Transverse colon (tissue), 4 donors: ENCODE results near the gene IKZF3. TPM values are rescaled to one million over a fixed set of nuclear protein-coding genes. Genes with fewer than 3 reads are reported as not detected.
A peak's percentile ranks its signal among the peaks of the same experiment; 100 is the strongest.

Source experiments
- DNase-seq: peaks from one replicate; pipeline ENCODE4 v3.0.0-alpha.2; 2019
- H3K27ac ChIP-seq, 4 donors: fragments of 200-600 bp; sonication (generic); 2 replicates each; pipeline ENCODE4 v1.5.1; 2016 to 2018; ENCODE audit warnings: inconsistent platforms in 4 of 4
- H3K27me3 ChIP-seq: fragments of 200-600 bp; sonication (generic); 2 replicates; pipeline ENCODE4 v1.5.1; 2017; ENCODE audit warnings: inconsistent platforms
- H3K36me3 ChIP-seq, 4 donors: fragments of 200-600 bp; sonication (generic); 2 replicates each; pipeline ENCODE4 v1.5.1; 2017 to 2019; ENCODE audit warnings: inconsistent platforms in 4 of 4
- H3K4me1 ChIP-seq, 4 donors: fragments of 200-600 bp; sonication (generic); 2 replicates each; pipeline ENCODE4 v1.5.1; 2017 to 2020; ENCODE audit warnings: inconsistent platforms in 4 of 4
- H3K4me3 ChIP-seq, 4 donors: fragments of 200-600 bp; sonication (generic); 1 replicate in 1 of 4; 2 replicates in 3 of 4; pipeline versions ENCODE4 v1.5.1 to v1.6.1; 2017 to 2019; ENCODE audit warnings: inconsistent platforms in 4 of 4
- H3K9me3 ChIP-seq, 2 donors: fragments of 200-600 bp; sonication (generic); 2 replicates each; pipeline ENCODE4 v1.5.1; 2017 to 2019; ENCODE audit warnings: inconsistent platforms in 2 of 2
- EP300 ChIP-seq: sonication (generic); formaldehyde crosslinking; IDR thresholded peaks from one replicate; pipeline ENCODE4 v1.6.1; 2017; ENCODE audit warnings: antibody characterized with exemption, low read depth
- POLR2A ChIP-seq: fragments of 450-650 bp; IDR thresholded peaks from one replicate; pipeline ENCODE4 v1.6.1; 2016; ENCODE audit warnings: antibody characterized with exemption, mild to moderate bottlenecking, moderate library complexity
- POLR2AphosphoS5 ChIP-seq, 3 donors: sonication (generic); formaldehyde crosslinking; IDR thresholded peaks; one replicate each; pipeline ENCODE4 v1.6.1; 2016; ENCODE audit warnings: antibody characterized with exemption in 3 of 3
- WGBS, 2 donors: methylation state at CpG; one replicate each; pipeline ENCODE4 v1.1.5; 2018; ENCODE audit warnings: low coverage in 1 of 2; 5-methylcytosine and 5-hydroxymethylcytosine counted together
- in situ Hi-C, 4 donors: fragments of 200-750 bp; cut with MboI; loops; one replicate each; pipeline versions ENCODE4 v1.15.0 to v1.15.1; 2017; ENCODE audit warnings: low sequenced_read_pairs in 3 of 4, low pct_ligation_motif_present in 1 of 4, low pct_unique_long_range_greater_than_20kb in 1 of 4
- intact Hi-C: fragments of 100-400 bp; cut with DNase I; formaldehyde crosslinking; loops from one replicate; pipeline ENCODE4 v1.15.1; 2023; ENCODE audit warnings: low total_unique reads
- total RNA-seq, 4 donors: library from RNA; depleted of rRNA; stranded (reverse); fragments of >200 nt; gene quantifications; one replicate each; pipeline ENCODE4 v1.1.0, GENCODE V29; 2016
- TF ChIP-seq, protein P1 (sequence below), 5 experiments: fragments of 200-600 bp in 3 of 5; fragments of 450-650 bp in 2 of 5; sonication (generic) in 3 of 5; IDR thresholded peaks; 1 replicate in 2 of 5; 2 replicates in 3 of 5; pipeline ENCODE4 v1.5.1; 2016 to 2017; ENCODE audit warnings: antibody characterized with exemption in 5 of 5, inconsistent platforms in 3 of 5, mild to moderate bottlenecking in 2 of 5, moderate library complexity in 1 of 5

IKZF3 gene
- total RNA-seq, 4 donors from 2014 or later, result 2.2 to 13.5 (median 3.0) TPM

DNA sequence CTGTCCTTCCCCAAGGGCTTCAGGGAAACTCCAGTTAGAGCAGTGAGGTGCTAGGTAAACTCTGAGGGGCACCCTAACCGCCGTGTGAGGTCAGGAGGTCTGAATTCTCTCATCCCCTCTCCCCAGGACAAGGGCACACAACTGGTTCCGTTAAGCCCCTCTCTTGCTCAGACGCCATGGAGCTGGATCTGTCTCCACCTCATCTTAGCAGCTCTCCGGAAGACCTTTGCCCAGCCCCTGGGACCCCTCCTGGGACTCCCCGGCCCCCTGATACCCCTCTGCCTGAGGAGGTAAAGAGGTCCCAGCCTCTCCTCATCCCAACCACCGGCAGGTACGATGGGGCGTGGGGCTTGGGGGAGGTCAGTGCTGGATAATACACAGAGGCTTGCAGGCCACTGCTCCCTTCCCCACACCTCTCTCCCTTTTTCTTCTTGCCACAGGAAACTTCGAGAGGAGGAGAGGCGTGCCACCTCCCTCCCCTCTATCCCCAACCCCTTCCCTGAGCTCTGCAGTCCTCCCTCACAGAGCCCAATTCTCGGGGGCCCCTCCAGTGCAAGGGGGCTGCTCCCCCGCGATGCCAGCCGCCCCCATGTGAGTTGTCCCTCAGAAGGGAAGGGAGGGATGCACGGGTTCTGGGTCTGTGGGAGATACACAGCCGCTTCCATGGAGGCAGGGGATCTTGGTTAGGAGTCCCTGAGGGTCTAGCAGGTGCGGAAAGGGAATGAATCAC lies 121.8 kb downstream of the IKZF3 start:
- WGBS, 2 donors, result 74 to 100% methylated on average over 4 to 18 of the region's 18 CpGs
- in situ Hi-C loops (loop anchor here in 2 of 4 donors (10.0 to 25.0 kb wide), 2 partner anchors 105 to 117 kb away; partner anchors contain the start of genes PPP1R1B (in 2 of the 2) and STARD3 (in 1 of the 2)), intact Hi-C loops (loop anchor here (10.0 kb wide), 1 partner anchor 197 kb away; no protein-coding TSS in a partner anchor)
- Histone ChIP-seq H3K27me3 (peaks cover 33% of the 10 kb centered on the region), H3K4me1 (peaks cover 5 to 40% (median 24%) of the 10 kb centered on the region in 4 donors), H3K4me3 (no peak overlapping the region), H3K27ac (no peak overlapping the region), H3K9me3 (no peaks in the 10 kb centered on the region), H3K36me3 (peaks cover 0 to 3% (median 0%) of the 10 kb centered on the region in 4 donors)
- TF ChIP-seq EP300 (no peak), POLR2AphosphoS5 (IDR thresholded peaks at IDR 0.05) (no peak), POLR2A (no peak)
- TF ChIP-seq, protein P1, sequence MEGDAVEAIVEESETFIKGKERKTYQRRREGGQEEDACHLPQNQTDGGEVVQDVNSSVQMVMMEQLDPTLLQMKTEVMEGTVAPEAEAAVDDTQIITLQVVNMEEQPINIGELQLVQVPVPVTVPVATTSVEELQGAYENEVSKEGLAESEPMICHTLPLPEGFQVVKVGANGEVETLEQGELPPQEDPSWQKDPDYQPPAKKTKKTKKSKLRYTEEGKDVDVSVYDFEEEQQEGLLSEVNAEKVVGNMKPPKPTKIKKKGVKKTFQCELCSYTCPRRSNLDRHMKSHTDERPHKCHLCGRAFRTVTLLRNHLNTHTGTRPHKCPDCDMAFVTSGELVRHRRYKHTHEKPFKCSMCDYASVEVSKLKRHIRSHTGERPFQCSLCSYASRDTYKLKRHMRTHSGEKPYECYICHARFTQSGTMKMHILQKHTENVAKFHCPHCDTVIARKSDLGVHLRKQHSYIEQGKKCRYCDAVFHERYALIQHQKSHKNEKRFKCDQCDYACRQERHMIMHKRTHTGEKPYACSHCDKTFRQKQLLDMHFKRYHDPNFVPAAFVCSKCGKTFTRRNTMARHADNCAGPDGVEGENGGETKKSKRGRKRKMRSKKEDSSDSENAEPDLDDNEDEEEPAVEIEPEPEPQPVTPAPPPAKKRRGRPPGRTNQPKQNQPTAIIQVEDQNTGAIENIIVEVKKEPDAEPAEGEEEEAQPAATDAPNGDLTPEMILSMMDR (IDR thresholded peaks at IDR 0.05), result no peak
- DNase-seq, result no peak

DNA sequence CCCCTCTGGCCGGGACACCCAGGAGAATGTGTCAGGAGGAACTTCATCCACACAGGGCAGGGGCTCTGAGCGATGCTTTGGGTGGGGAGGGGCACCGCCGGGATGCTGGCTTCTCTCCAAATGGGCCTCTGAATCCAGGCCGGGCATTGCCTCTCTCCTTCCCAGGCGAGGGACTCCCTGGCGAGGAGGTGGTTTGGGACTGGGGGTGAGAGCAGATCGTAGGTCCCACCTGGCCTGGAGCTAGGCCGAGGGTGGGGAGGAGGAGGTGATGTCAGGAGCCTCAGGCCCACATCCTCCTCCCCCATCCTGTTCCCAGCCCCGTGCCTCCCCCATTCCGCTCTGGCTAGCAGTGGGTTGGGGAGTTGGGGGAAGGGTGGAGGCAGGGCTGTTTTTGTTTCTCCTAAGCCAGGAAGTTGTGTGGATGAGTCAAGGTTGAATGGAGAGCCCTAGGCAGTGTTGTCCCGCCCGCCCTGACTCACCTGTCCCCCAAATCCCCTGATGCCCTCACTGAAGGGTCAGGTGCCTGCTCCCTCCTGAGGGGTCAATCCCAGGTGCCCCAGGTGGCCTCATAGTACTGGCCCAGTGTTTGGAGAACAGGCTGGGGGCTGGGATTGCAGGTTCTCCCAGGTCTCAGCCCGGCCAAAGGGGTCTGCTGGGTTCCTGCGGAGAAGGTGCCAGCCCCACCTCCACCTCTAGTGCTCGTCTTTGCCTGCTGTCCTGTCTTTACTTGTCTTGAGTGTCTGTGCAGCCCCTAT lies 123.6 kb downstream of the IKZF3 start:
- TF ChIP-seq POLR2A (peak; percentile 29), POLR2AphosphoS5 (IDR thresholded peaks at IDR 0.05) (peak in 1 of 3 donors; percentile 41), EP300 (no peak)
- TF ChIP-seq, protein P1 (IDR thresholded peaks at IDR 0.05), result no peak
- no peaks in the 10 kb centered on the region for H3K36me3 ChIP-seq
- H3K27ac ChIP-seq, result peak overlapping the region; percentile 83 to 92 (median 90)
- peak overlapping the region in 3 of 4 donors; percentile 42 to 63 (median 50) for H3K4me3 ChIP-seq
- in situ Hi-C loops, result loop anchor here in 2 of 4 donors (10.0 to 25.0 kb wide), 2 partner anchors 103 to 116 kb away; partner anchors contain the start of genes PPP1R1B (in 2 of the 2) and STARD3 (in 1 of the 2)
- intact Hi-C loops, result loop anchor here (10.0 kb wide), 1 partner anchor 196 kb away; no protein-coding TSS in a partner anchor
- H3K4me1 ChIP-seq, result peaks cover 5 to 55% (median 32%) of the 10 kb centered on the region in 4 donors
- WGBS, 2 donors, result 34% methylated on average over 16 of the region's 16 CpGs; no CpG with 5 or more reads in 1 of the 2 donors
- peaks cover 39% of the 10 kb centered on the region for H3K27me3 ChIP-seq
- DNase-seq, result peak; percentile 60
- no peaks in the 10 kb centered on the region for H3K9me3 ChIP-seq

DNA sequence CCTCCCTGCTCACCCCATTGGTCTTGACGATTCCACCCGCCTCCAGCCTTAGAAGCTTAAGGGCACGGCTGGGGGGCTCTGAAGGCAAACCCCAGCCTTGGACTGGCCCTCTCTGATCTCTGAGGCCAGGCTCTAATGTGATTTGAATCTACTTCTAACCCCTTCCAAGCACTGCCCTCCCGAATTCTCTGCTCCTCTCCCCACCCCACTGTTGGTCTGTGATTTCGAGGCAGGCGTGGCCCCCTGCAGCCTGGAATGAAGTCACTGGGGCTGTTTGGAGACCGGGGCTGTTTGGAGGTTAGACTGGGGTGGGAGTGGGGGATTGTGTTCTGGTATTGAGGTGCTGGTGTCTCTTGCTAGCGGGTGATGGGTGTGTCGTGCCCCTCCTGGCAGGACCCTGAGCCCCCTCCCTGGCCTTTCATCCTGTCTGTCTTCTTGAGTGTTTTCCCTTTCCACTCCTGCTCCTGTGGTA lies 124.2 kb downstream of the IKZF3 start:
- H3K36me3 ChIP-seq, result no peaks in the 10 kb centered on the region
- peak overlapping the region in 3 of 4 donors; percentile 42 to 63 (median 50) for H3K4me3 ChIP-seq
- no peaks in the 10 kb centered on the region for H3K9me3 ChIP-seq
- H3K27me3 ChIP-seq, result peaks cover 39% of the 10 kb centered on the region
- peak overlapping the region; percentile 83 to 92 (median 90) for H3K27ac ChIP-seq
- WGBS, 2 donors, result 28% methylated on average over 9 of the region's 9 CpGs; no CpG with 5 or more reads in 1 of the 2 donors
- peaks cover 5 to 55% (median 32%) of the 10 kb centered on the region in 4 donors for H3K4me1 ChIP-seq
- no peak for DNase-seq
- in situ Hi-C loops (loop anchor here in 2 of 4 donors (10.0 to 25.0 kb wide), 2 partner anchors 103 to 115 kb away; partner anchors contain the start of genes PPP1R1B (in 2 of the 2) and STARD3 (in 1 of the 2)), intact Hi-C loops (loop anchor here (10.0 kb wide), 1 partner anchor 195 kb away; no protein-coding TSS in a partner anchor)
- TF ChIP-seq POLR2A, result no peak
- TF ChIP-seq, protein P1 (IDR thresholded peaks at IDR 0.05), result no peak
- TF ChIP-seq EP300, result no peak
- TF ChIP-seq POLR2AphosphoS5 (IDR thresholded peaks at IDR 0.05), result no peak
